Measurements from ENCODE around the gene CAND2. TPM values are rescaled to one million over a fixed set of nuclear protein-coding genes. Genes with fewer than 3 reads are reported as not detected.

Gene CAND2
- total and polyA plus RNA-seq, 2 of the 8 experiments (the other 6 are each of a cell fraction or from before 2014, with no cell fraction given), result 8.7 TPM

DNA sequence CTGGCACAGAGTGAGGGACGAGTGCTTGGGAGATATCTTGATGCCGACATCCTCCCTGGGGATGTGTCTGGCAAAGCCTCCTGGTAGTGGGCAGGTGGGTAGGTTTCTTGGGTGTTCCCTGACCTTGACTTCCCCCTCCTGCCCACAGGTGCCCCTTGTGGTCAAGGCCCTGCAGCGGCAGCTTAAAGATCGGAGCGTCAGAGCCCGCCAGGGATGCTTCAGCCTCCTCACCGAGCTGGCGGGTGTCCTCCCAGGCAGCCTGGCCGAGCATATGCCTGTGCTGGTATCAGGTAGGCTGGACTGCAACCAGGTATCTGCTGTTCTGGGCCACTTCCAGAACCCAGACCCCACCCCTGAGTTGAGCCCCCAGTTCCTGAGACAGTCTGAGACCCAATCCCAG, 19.2 kb downstream of the CAND2 start:
- Histone ChIP-seq H4K91ac (replicated peaks; ENCODE audit: insufficient read length, low read length) (no peak overlapping the region), H3K4me1 (replicated peaks in 1 of 4; ENCODE audit: control insufficient read depth in 3 of 4, insufficient read depth in 4 of 4, low read length in 3 of 4) (peaks cover 0 to 4% (median 1%) of the 10 kb centered on the region in 4 experiments; a peak in 4 of 7 replicates), H3K4ac (replicated peaks; ENCODE audit: insufficient read length, low read depth, low read length) (no peak overlapping the region), H3K23me2 (ENCODE audit: low read depth, low read length) (no peaks in the 10 kb centered on the region), H3K9ac (replicated peaks in 1 of 4; ENCODE audit: extremely low read depth in 1 of 4, low read depth in 3 of 4, low read length in 3 of 4) (no peak overlapping the region), H3K27me3 (replicated peaks in 1 of 4; ENCODE audit: control insufficient read depth in 3 of 4, extremely low read depth in 1 of 4, insufficient read depth in 3 of 4, low read length in 3 of 4) (no peaks in the 10 kb centered on the region), H3K18ac (ENCODE audit: extremely low read depth, low read length) (no peak overlapping the region), H3K4me2 (ENCODE audit: insufficient read depth in 1 of 2, low read depth in 2 of 2, low read length in 2 of 2) (no peak overlapping the region), H2AFZ (ENCODE audit: low read length) (no peak overlapping the region), H3K23ac (ENCODE audit: insufficient read length) (no peak overlapping the region), H3K79me2 (ENCODE audit: control insufficient read depth in 1 of 2, insufficient read depth in 2 of 2, low read length in 2 of 2) (no peaks in the 10 kb centered on the region), H4K5ac (ENCODE audit: insufficient read length, low read depth, low read length) (no peak overlapping the region), H2BK20ac (ENCODE audit: low read length) (no peak overlapping the region), H3K56ac (replicated peaks; ENCODE audit: insufficient read length, low read depth, low read length) (no peak overlapping the region), H3K27ac (ENCODE audit: low read depth, low read length) (no peak overlapping the region), H3K14ac (ENCODE audit: insufficient read length) (no peak overlapping the region), H2AK5ac (ENCODE audit: low read depth, low read length) (no peak overlapping the region), H2BK120ac (replicated peaks; ENCODE audit: low read depth, low read length) (no peak overlapping the region), H3K4me3 (ENCODE audit: extremely low read depth in 1 of 4, insufficient read depth in 2 of 4, low read depth in 3 of 4, low read length in 4 of 4) (no peak overlapping the region), H4K8ac (ENCODE audit: extremely low read depth, insufficient read depth, low read length) (no peak overlapping the region), H2BK15ac (ENCODE audit: low read length) (no peak overlapping the region), H3K36me3 (ENCODE audit: control insufficient read depth in 2 of 4, insufficient read depth in 4 of 4, low read length in 3 of 4) (peaks cover 4 to 16% (median 9%) of the 10 kb centered on the region in 4 experiments; a peak in 5 of 8 replicates), H4K20me1 (replicated peaks in 1 of 2; ENCODE audit: control insufficient read depth in 1 of 2, insufficient read depth in 2 of 2, low read length in 2 of 2) (peaks cover 2 to 3% of the 10 kb centered on the region in 2 experiments), H3K9me3 (ENCODE audit: insufficient read depth in 2 of 2, low read depth in 1 of 2, low read length in 1 of 2) (no peaks in the 10 kb centered on the region), H3K79me1 (ENCODE audit: low read depth, low read length) (no peaks in the 10 kb centered on the region), H2BK5ac (ENCODE audit: low read depth, low read length) (no peak overlapping the region), H2BK12ac (ENCODE audit: low read depth, low read length) (no peak overlapping the region)
- peak; percentile 27 to 39; a peak in 3 of 4 replicates for TF ChIP-seq RAD21 (IDR thresholded peaks at IDR 0.05 in 1 of 2, conservative IDR thresholded peaks at IDR 0.05 in 1 of 2; ENCODE audit: low read depth in 2 of 2, low read length in 2 of 2)
- peak in 2 of 3 experiments; percentile 40 to 60; a peak in 2 of 4 replicates for TF ChIP-seq CTCF (IDR thresholded peaks at IDR 0.05; ENCODE audit: control extremely low read depth in 1 of 3, insufficient read depth in 1 of 3, low read depth in 1 of 3, low read length in 3 of 3)
- no peak for TF ChIP-seq CEBPB (IDR thresholded peaks at IDR 0.05; ENCODE audit: low read depth, low read length)
- WGBS, 2 experiments (ENCODE audit: extremely low coverage in 1 of 2, insufficient coverage in 1 of 2, insufficient read length in 1 of 2, insufficient replicate concordance in 2 of 2, low coverage in 1 of 2, low lambda C conversion rate in 2 of 2, missing lambda C conversion rate in 1 of 2), result 87% methylated on average over 7 of the region's 9 CpGs; no CpG with 5 or more reads in 1 of the 2 experiments
- FAIRE-seq (no peak), DNase-seq (ENCODE audit: low read depth in 1 of 2, low spot score in 2 of 2) (no peak)
- POLR2A ChIA-PET (ENCODE audit: partially characterized antibody), result interaction anchor here (1.5 to 28.5 kb wide), 2 partner anchors 19 to 88 kb away, joined by 5 to 661 read pairs; partner anchors contain the start of gene RPL32
- CTCF ChIA-PET (ENCODE audit: partially characterized antibody), result interaction anchor here (0.5 to 10.2 kb wide), 12 partner anchors 10 to 111 kb away, joined by 3 to 83 read pairs (median 4); no protein-coding TSS in a partner anchor

All from H1 (cell line).